Fibroblast of peridontal ligament (primary cell): ENCODE data around the gene CAPSL.
"Not testable (repeated sequence)": the region's sequence is repeated elsewhere in the genome, so short reads cannot be mapped to it uniquely, and the experiment has no call there.

Experiments
- DNase-seq: peaks from one replicate; pipeline ENCODE4 v3.0.0-alpha.2; 2010; ENCODE audit errors: extremely low read depth

The CAPSL gene

GRCh38 chr5:35876922-35877321 lies 61.5 kb downstream of the CAPSL start:
- peak; percentile 48 for DNase-seq

- no peak for DNase-seq
These were observed 62.0 kb downstream of the CAPSL start for GRCh38 chr5:35876454-35876853.

GRCh38 chr5:35870605-35871004 lies 67.8 kb downstream of the CAPSL start:
- no peak for DNase-seq

- no peak for DNase-seq
These were observed 68.6 kb downstream of the CAPSL start for GRCh38 chr5:35869685-35870277.

- DNase-seq, result no peak
These were observed 70.4 kb downstream of the CAPSL start for GRCh38 chr5:35867998-35868397.

- DNase-seq, result no peak
These were observed 75.3 kb downstream of the CAPSL start for GRCh38 chr5:35863159-35863558.

- DNase-seq, result no peak
These were observed 76.3 kb downstream of the CAPSL start for GRCh38 chr5:35862126-35862525.

- DNase-seq, result no peak
These were observed 76.7 kb downstream of the CAPSL start for GRCh38 chr5:35861718-35862117.

- no peak for DNase-seq
These were observed 77.7 kb downstream of the CAPSL start for GRCh38 chr5:35860686-35861085.

- DNase-seq, result peak; percentile 79
These were observed 79.2 kb downstream of the CAPSL start for GRCh38 chr5:35859101-35859661.

GRCh38 chr5:35857606-35858205 lies 80.7 kb downstream of the CAPSL start:
- DNase-seq, result peak; percentile 90

- peak; percentile 59 for DNase-seq
These were observed 81.6 kb downstream of the CAPSL start, which contains the start of gene IL7R for GRCh38 chr5:35856765-35857351. IL7R (plus strand) TSS chr5:35856891; CDS start chr5:35856978, 87 bp downstream.

- DNase-seq, result not testable (repeated sequence)
These were observed 82.1 kb downstream of the CAPSL start for GRCh38 chr5:35856186-35856764.

- no peak for DNase-seq
These were observed 83.2 kb downstream of the CAPSL start for GRCh38 chr5:35855187-35855586.
